ENCODE measurements around the gene PDK4.
"Not testable (repeated sequence)": the region's sequence is repeated elsewhere in the genome, so short reads cannot be mapped to it uniquely, and the experiment has no call there.

PDK4 gene

GRCh38 chr7:95604811-95605210 lies 8.5 kb upstream of the PDK4 start:
- DNase-seq (ENCODE audit: low read depth) = not testable (repeated sequence)

GRCh38 chr7:95604397-95604796 lies 8.1 kb upstream of the PDK4 start:
- not testable (repeated sequence) for DNase-seq (ENCODE audit: low read depth)

- no peak for DNase-seq (ENCODE audit: low read depth)
These were observed 6.1 kb upstream of the PDK4 start for GRCh38 chr7:95602421-95602820.

DNA sequence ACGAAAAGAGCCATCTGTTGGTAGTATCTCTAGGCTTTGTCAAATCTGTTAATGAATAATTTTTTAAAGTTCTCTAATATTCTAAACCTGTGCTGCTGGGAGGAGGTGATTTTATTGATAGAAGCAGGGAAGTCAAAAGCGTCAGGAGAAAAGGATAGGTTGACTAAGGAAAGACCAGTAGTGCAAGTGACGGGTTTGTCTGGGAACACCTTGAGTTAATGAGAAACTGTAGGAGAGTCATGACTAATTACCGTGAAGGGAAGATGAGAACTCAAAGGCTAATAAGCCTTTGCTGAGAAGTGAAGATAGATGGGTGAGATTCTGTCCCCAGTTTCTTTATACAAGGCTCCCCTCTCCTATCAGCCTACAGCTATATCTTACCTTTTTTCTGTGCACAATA lies 5.0 kb upstream of the PDK4 start:
- no peak for DNase-seq (ENCODE audit: low read depth)

- DNase-seq (ENCODE audit: low read depth) = no peak
These were observed 2.8 kb upstream of the PDK4 start for GRCh38 chr7:95599069-95599468.

DNA sequence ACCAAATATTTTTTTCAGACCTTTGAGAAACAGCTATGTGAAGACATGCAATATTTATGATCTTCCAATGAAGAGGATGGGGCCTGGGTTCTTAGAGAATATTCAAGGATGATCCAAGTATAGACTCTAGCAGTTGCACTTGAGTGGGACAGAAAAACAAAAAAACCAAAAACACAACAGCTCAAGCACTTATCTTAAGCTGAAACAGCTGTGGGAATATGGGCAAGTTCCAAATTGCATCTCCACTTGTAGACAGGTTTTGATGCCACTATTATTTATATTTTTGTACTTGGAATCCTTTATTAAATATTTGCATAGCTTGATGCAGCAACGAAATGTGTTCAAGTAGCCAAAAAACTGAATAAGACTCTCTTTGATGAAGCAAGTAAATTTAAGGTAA lies 2.2 kb upstream of the PDK4 start:
- DNase-seq (ENCODE audit: low read depth) = no peak

DNA sequence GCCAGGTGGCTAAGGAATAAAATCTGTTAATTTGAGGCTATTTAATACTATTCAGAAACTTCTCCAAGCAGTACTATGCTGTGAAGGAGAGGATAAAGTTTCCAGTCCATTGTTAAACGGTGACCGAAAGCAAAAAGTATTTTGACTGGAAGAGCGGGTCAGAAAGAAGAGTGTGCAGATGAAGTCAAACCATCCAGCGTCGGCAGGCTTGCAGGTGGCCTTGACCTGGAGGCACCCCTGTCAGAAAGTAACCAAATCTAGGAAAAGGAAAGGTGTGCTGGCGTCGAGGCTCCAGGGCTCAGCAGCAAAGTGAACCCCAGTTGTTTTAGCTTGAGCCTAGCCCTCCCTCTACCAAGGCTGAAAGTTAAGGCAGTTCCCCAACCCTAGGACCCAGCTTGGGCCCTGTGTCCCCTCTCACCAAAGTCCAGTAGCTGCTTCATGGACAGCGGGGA lies 544 bp downstream of the PDK4 start:
- DNase-seq (ENCODE audit: low read depth) = no peak

GRCh38 chr7:95594185-95594584 lies 2.1 kb downstream of the PDK4 start:
- DNase-seq (ENCODE audit: low read depth) = no peak

DNA sequence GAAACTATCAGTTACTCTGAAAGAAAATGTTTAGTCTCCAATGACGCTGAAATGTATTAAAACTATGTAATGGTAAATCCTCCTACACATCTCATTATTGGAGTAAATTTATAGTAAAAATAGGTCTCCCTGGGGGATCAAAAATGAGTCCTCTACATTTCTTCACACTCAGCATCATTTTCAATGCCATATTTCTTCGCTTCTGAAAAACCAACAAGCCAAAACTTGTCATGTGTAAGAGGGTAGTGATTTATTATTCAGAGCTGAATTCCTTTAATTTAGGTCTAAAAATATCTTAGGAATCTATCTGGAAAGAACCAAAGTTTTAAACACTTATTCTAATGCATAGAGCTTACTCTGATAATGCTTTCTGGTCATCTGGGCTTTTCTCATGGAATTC lies 3.0 kb downstream of the PDK4 start:
- DNase-seq (ENCODE audit: low read depth) = no peak

GRCh38 chr7:95592570-95592969 lies 3.7 kb downstream of the PDK4 start:
- no peak for DNase-seq (ENCODE audit: low read depth)

GRCh38 chr7:95590387-95591248 lies 5.7 kb downstream of the PDK4 start:
- DNase-seq (ENCODE audit: low read depth) = no peak

GRCh38 chr7:95589766-95590165 lies 6.5 kb downstream of the PDK4 start:
- DNase-seq (ENCODE audit: low read depth) = no peak

- DNase-seq (ENCODE audit: low read depth) = no peak
These were observed 7.3 kb downstream of the PDK4 start for GRCh38 chr7:95589031-95589430.

DNA sequence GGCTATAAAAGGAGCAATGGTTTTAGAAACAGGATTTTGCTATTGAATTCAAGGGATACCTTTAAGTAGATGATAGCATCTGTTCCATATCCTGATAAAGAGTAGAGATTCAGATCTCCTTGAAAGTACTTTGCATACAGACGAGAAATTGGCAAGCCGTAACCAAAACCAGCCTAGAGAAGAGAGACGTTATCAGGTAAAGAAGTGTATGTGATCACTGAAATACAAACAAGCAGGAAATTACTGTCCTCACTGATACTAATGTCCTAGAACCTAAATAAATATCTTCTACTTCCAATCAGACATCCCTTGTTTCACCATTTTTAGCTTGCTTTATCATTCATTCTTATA lies 9.4 kb downstream of the PDK4 start:
- DNase-seq (ENCODE audit: low read depth) = no peak

DNA sequence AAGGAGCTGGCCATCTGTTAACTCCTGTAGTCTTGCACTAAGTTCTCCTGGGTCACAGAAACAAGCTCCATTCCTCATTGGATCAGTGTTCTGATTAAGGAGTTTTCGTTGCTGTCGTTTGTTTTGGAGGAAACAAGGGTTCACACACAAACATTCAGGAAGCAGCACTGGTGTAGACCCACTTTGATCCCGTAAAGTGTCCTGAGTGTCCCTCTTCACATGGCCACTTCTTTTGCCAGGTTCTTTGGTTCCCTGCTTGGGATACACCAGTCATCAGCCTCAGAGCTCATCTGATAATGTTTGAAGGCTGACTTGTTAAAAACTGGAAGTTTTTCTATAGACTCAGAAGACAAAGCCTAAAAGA lies 10.9 kb downstream of the PDK4 start:
- no peak for DNase-seq (ENCODE audit: low read depth)

DNA sequence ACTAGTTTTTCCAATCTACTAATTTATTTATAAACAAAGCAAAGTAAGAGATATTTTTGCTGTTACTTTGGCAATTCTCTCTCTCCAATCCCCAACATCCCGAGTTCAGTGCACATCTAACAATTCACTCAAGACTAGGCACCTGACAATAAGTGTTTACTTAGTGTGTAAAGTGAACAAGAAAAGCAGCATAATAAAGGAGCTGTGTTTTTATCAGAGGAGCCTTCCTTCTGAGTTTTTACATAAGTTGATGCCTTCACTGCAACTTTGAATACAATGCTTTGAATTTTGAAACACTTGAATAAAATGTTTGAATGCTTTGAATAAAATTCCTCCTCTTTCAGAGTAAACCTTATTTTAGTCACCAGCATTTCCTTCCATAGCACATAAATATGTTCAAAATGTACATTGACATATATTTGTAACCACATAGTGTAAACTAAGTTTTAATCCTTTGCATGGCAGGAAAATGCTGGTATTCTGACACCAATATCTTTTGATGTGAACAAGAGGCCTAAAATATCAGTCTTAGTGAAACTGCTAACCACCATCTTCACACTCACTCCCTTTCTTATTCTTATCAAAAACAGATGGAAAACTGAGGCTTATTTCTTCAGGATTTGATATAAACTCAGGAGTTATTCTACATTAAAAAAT lies 11.4 kb downstream of the PDK4 start:
- no peak for DNase-seq (ENCODE audit: low read depth)

DNA sequence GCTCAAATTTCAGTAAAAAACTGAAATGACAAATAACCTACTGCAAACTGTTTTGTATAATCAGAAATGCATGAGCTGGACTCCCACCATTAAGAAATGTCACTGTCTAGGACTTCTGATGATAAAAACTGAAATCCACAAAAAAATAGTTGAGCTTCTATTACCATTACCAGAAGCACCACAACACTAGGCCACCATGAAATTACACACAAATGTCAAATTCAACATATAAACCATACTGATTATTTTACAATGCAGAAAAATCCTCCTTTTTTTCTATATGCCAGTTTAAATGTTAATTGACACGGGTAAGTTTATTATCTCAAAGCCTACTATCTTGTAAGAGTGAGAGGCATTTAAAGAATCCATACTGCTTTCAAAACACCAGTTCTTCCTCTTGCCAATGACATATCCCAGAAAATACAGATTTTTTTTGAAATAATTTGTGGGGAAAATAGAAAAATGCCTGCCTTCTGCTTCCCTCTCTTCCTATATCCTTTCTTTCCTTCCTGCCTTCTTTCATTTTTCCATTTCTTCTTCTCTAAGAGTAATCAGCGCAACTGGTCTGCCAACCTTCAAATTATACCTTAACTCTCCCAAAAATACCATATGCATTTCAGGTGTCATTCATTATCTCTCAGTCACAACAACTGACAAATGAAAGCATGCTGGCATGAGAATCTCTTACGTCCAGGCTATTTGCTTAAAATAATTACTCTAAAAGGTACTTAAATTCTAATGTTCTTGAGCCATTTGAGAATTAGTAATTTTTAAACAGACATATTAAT lies 12.3 kb downstream of the PDK4 start:
- DNase-seq (ENCODE audit: low read depth) = no peak

DNA sequence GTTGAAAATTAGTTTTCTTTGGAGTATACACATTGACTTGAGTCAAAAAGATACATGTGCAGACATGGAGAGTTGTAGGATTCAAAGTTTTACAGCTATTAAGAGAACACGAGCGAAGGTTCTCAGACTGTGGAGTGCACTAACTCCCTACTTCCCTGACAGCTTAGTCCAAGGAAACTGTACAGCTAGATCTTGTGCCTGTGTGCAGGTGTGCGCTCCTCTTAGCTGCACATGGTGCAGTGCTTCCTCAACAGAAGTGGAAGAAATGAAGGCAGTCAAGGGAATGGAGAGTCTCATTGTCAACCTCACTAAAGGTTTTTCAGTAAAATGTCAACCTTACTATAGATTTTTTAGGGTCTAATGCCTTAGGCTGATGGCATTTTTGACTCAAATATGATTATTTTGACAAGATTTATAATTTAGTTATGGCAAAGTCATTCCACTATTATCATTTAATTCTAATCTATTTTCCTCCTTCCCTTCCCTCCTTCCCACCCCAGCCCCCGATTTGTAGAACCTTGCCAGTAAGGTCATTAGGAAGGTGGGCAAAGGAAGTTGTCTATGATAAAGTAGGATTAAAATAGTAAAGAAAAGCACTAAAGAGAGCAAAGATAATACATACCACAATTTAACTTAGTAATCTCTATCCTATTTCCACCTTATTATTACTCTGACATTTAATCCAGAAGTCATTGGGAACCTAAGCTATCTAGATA lies 13.6 kb downstream of the PDK4 start:
- DNase-seq (ENCODE audit: low read depth) = no peak

DNA sequence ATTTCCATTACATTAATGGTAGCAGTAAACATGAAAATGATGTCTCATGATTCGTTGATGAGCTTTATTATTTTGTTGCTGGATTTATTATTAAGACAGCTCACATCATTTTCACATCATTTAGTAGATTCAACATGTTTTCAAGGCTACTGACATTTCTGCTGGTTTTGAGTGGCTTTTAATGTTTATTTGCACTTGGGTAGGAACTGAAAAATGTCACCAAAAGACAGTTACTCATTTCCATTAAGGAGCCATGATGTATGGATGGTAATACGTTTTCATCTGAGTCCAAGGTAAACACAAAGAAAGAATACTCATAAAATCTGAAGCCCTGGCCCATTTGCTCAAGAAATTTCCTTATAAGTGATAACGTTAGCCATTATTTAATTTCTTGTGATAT lies 14.8 kb downstream of the PDK4 start:
- DNase-seq (ENCODE audit: low read depth) = no peak

DNA sequence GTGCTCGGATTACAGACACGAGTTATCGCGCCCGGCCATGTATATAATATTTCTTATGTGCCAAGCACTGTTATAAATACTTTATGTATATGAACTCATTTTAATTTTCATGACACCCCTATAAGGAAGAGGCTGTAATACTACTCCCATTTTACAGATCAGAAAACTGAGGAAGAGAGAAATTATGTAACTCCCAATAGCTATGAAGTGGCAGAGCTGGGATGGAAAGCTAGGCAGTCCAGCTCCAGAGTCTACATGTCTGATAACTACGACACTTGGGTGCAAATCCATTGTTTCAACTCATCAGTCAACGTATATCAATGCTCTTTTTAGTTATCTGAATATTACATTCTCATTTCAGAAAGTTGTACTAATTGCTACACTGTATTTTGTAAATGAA lies 17.0 kb downstream of the PDK4 start:
- DNase-seq (ENCODE audit: low read depth) = no peak

- DNase-seq (ENCODE audit: low read depth) = no peak
These were observed 17.9 kb downstream of the PDK4 start for GRCh38 chr7:95578299-95578855.

- DNase-seq (ENCODE audit: low read depth) = no peak
These were observed 19.2 kb downstream of the PDK4 start for GRCh38 chr7:95577137-95577536.
